Measurements from ENCODE around the gene UFM1. TPM values are rescaled to one million over a fixed set of nuclear protein-coding genes. Genes with fewer than 3 reads are reported as not detected.

UFM1 gene
- total and polyA plus RNA-seq, 2 of the 13 experiments (the other 11 are each of a cell fraction or from before 2014, with no cell fraction given): 42.6 to 47.0 TPM

DNA sequence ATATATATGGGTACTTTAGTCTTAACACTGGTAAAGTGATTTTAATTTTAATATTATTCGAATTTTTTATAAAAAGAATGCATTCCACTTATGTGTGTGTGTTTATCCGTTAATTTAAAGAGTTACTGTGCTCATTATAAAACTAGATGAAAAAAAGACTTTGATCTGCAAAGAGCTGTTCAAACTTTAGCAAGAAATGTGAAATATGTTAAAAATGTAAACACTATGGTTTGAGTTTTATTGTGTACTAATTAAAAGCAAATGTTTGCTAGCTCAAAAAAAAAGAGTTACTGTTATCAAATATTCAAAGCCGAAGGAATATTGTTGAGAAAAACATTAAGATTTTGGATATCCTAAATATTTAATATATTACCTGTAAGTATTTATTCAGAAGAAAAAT is 34.5 kb downstream of the UFM1 start (continued):
- TF ChIP-seq ASH2L (IDR thresholded peaks at IDR 0.05; ENCODE audit: insufficient read length, low read depth, low read length) (no peak), SALL1 (CRISPR knock-in tag; IDR thresholded peaks at IDR 0.05) (no peak)

DNA sequence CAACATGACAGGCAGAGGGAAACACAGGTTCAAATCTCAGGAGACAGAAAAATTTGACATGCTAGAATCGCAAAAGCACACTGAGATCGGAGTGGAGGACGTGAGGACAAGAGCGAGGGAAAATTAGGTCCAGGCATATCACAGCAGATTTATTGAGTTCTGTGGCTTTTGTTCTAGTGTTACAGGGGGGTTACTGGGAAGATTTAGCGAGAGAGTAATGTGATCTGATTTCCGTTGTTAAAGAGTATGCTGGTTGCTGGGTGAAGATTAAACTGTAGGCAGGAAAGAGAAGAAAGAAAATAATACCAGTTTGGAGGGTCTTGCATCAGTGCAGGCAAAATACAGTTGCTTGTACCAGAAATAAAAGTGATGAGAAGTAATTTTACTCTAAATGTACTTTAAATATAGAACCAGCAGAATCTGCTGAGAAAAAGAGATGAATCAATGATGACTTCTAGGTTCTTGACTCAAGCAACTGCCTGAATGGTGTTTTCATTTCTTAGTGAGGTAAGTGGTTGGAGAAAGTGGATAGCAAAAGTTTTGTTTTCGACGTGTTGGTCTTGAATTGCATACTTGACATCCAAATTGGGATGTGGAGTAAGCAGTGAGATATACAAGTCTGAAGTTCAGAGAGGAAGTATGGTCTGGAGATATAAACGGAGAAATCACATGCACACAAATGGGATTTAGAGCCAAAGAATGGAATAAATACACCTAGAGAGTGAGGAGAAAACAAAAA is 35.7 kb downstream of the UFM1 start:
- H3K36me3 ChIP-seq (replicated peaks in 1 of 2; ENCODE audit: control insufficient read depth in 1 of 2, insufficient read depth in 2 of 2, low read length in 2 of 2): no peaks in the 10 kb centered on the region
- no peak overlapping the region for H3K4me2 ChIP-seq (ENCODE audit: low read depth, low read length)
- TF ChIP-seq DPF2 (CRISPR knock-in tag; IDR thresholded peaks at IDR 0.05; ENCODE audit: borderline replicate concordance, low read depth): no peak
- no peak for TF ChIP-seq BORCS8-MEF2B (CRISPR knock-in tag; IDR thresholded peaks at IDR 0.05)
- TF ChIP-seq ZNF33A (CRISPR knock-in tag; IDR thresholded peaks at IDR 0.05; ENCODE audit: borderline replicate concordance): no peak
- no peak for TF ChIP-seq ZNF816 (CRISPR knock-in tag; IDR thresholded peaks at IDR 0.05; ENCODE audit: borderline replicate concordance)
- TF ChIP-seq ESRRA (CRISPR knock-in tag; IDR thresholded peaks at IDR 0.05; ENCODE audit: low read depth): no peak
- no peak for TF ChIP-seq FOXJ3 (CRISPR knock-in tag; IDR thresholded peaks at IDR 0.05; ENCODE audit: borderline replicate concordance)
- no peak for TF ChIP-seq SOX6 (IDR thresholded peaks at IDR 0.05)
- TF ChIP-seq SOX6 (CRISPR knock-in tag; IDR thresholded peaks at IDR 0.05): no peak
- no peak for TF ChIP-seq SP140L (CRISPR knock-in tag; IDR thresholded peaks at IDR 0.05; ENCODE audit: borderline replicate concordance)
- no peak for TF ChIP-seq PHB2 (IDR thresholded peaks at IDR 0.05; ENCODE audit: partially characterized antibody)
- TF ChIP-seq ZNF766 (CRISPR knock-in tag; IDR thresholded peaks at IDR 0.05; ENCODE audit: borderline replicate concordance): no peak
- no peak for TF ChIP-seq SNRNP70 (IDR thresholded peaks at IDR 0.05; ENCODE audit: low read depth, low read length)
- TF ChIP-seq ZNF879 (CRISPR knock-in tag; IDR thresholded peaks at IDR 0.05): no peak
- no peak for TF ChIP-seq GABPB1 (CRISPR knock-in tag; IDR thresholded peaks at IDR 0.05)
- no peak for TF ChIP-seq HMGA1 (CRISPR knock-in tag; conservative IDR thresholded peaks at IDR 0.05)
- H3K4me1 ChIP-seq (ENCODE audit: insufficient read depth, low read length): no peaks in the 10 kb centered on the region
- WGBS (ENCODE audit: low lambda C conversion rate): 41% methylated on average over 9 of the region's 9 CpGs
- POLR2A ChIA-PET: no interaction called here
- DNase-seq (ENCODE audit: low spot score) (no peak), ATAC-seq (no peak), FAIRE-seq (no peak)
- H2AFZ ChIP-seq (ENCODE audit: low read length): no peak overlapping the region
- H3K79me2 ChIP-seq (ENCODE audit: insufficient read depth, low read length): no peaks in the 10 kb centered on the region
- H3K4me3 ChIP-seq (replicated peaks in 1 of 3; ENCODE audit: insufficient read depth in 1 of 3, low read depth in 2 of 3, low read length in 3 of 3): no peak overlapping the region
- H3K9me3 ChIP-seq (ENCODE audit: low read length): no peaks in the 10 kb centered on the region
- BruUV-seq (replicated peaks): no TSS peak
- no peak overlapping the region for H3K9ac ChIP-seq (ENCODE audit: insufficient read depth, low read depth, low read length)
- no peaks in the 10 kb centered on the region for H4K20me1 ChIP-seq (ENCODE audit: insufficient read depth, low read length)
- H3K27me3 ChIP-seq (ENCODE audit: control insufficient read depth in 1 of 2, insufficient read depth in 2 of 2, low read length in 2 of 2): no peaks in the 10 kb centered on the region
- CTCF ChIA-PET (ENCODE audit: low intra/inter-chr PET ratio, low total read pairs): no interaction called here
- intact Hi-C loops (cut with micrococcal nuclease; ENCODE audit: unreplicated experiment) (no loop called here), in situ Hi-C loops (cut with HindIII; ENCODE audit: extremely low pct_ligation_motif_present, low pct_unique_long_range_greater_than_20kb) (no loop called here)
- no peak overlapping the region for H3K27ac ChIP-seq (ENCODE audit: extremely low read length, insufficient read depth, low read length)

All from HepG2 (cell line).